ENCODE measurements around the gene SH2D4B.

SH2D4B gene

DNA sequence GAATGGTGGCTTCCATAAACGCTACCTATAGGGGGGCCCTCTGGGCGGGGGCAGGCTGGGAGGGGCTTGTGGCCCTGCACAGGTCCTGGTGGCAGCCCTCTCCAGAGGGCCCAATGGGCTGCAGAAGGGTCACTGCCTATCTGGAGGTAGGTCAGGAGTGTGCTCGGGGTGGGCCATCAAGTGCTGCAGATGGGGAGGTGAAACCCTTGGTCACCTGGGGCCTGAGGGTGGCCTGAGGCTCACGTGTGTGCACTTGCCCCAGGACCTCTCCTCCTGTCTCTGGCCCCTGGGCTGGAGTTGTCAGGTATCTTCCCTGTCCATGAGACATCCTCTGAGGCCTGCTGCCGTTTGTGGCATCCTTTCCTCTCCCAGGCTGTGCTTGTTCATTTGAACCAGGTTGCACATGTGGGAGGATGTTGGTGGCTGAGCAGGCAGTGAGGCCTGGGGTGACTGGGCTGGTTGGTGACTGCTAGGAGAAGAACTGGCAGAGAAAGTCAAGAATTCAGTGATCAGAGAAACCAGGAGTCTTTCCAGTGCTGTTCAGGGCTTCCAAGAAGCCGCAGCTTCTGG, 21.1 kb upstream of the SH2D4B start:
- TF ChIP-seq CTCF (conservative IDR thresholded peaks at IDR 0.05) = no peak
- H3K27ac ChIP-seq = no peak overlapping the region

DNA sequence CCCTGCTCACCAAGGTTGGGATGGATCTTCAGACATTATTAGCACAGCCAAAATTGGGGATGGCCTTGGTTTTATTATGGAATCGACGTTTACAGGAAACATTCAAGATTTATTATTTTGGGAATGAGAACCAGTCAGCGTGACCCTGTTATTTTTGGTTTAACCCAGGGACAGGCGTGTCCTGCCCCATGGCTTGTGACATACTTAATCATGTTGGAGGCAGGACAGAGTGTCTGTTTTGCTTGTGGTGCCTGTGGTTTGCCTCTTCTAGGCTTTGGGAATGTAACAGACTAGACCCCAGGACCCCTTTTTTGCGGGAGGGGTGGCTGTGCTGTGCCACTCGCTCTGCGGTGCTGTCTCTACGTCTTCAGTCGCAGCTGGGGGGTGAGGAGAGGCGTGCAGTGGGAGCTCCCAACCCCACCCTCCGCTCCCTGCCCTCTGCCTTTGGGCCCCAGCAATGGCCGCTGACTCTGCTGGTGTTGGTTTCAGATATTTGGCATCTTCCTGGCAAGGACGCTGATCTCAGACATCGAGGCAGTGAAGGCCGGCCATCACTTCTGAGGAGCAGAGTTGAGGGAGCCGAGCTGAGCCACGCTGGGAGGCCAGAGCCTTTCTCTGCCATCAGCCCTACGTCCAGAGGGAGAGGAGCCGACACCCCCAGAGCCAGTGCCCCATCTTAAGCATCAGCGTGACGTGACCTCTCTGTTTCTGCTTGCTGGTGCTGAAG, 20.1 kb upstream of the SH2D4B start:
- H3K27ac ChIP-seq = no peak overlapping the region
- no peak for TF ChIP-seq CTCF (conservative IDR thresholded peaks at IDR 0.05)

- no peak overlapping the region for H3K27ac ChIP-seq
- no peak for TF ChIP-seq CTCF (conservative IDR thresholded peaks at IDR 0.05)
Measured at GRCh38 chr10:80518143-80518806, 19.4 kb upstream of the SH2D4B start.

GRCh38 chr10:80518807-80519360, 18.8 kb upstream of the SH2D4B start:
- TF ChIP-seq CTCF (conservative IDR thresholded peaks at IDR 0.05) = no peak
- H3K27ac ChIP-seq = no peak overlapping the region

DNA sequence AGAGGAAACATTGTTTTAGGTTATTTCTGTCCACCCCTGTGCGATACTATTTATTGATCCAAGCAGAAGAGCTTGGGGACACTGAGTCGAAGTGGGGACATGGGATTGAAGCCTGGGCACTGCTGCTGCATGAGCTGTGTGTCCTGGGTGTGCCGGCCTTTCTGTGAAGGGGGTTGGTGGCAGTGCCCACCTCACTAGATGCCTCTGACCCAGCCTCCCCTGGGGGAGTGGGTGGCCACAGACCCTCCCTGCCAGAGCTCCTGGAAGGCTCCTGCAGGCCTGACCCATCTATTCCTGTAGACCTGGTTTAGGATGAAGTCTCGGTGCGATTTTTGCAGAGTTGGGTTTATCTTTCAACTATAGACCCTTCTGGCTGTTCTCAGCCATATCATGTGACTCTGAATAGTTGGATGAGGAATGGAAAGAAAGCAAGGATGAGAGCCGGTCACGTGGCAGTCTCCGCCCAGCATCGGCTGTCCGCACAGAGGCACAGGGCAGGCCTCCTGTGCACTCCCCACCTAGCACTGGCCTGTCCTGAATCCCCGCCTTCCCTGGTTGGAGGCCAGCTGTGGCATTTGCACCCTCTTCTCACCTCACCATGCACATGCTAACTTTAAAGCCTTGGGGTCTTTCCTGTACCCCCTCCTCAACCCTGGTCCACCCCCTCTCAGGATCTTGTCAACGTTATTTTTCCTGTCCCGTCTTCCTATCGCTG, 17.6 kb upstream of the SH2D4B start:
- no peak overlapping the region for H3K27ac ChIP-seq

GRCh38 chr10:80520661-80521470, 16.8 kb upstream of the SH2D4B start:
- H3K27ac ChIP-seq = no peak overlapping the region
- no peak for TF ChIP-seq CTCF (conservative IDR thresholded peaks at IDR 0.05)

More for the DNA sequence above, 17.6 kb upstream of the SH2D4B start:
- no peak for TF ChIP-seq CTCF (conservative IDR thresholded peaks at IDR 0.05)

Data from VCaP (cell line).